ENCODE results near the gene IRGQ.
"Not testable (repeated sequence)": the region's sequence is repeated elsewhere in the genome, so short reads cannot be mapped to it uniquely, and the experiment has no call there.

Gene IRGQ

GRCh38 chr19:43623889-43624670 lies 28.1 kb upstream of the IRGQ start:
- no peak for DNase-seq

- no peak for DNase-seq
Observed at GRCh38 chr19:43622956-43623355, 27.0 kb upstream of the IRGQ start.

- DNase-seq = no peak
Observed at GRCh38 chr19:43622070-43622469, 26.1 kb upstream of the IRGQ start.

- DNase-seq = no peak
Observed at GRCh38 chr19:43620061-43621001, 24.4 kb upstream of the IRGQ start.

- DNase-seq = peak; percentile 90
Observed at GRCh38 chr19:43619262-43620060, 23.5 kb upstream of the IRGQ start, which contains the start of gene ZNF428. Gene ZNF428 (minus strand): TSS chr19:43619629. CDS start chr19:43614304, 5,325 bp downstream.

- peak; percentile 43 for DNase-seq
Observed at GRCh38 chr19:43618921-43619261, 23.0 kb upstream of the IRGQ start.

- no peak for DNase-seq
Observed at GRCh38 chr19:43616954-43617353, 21.0 kb upstream of the IRGQ start.

DNA sequence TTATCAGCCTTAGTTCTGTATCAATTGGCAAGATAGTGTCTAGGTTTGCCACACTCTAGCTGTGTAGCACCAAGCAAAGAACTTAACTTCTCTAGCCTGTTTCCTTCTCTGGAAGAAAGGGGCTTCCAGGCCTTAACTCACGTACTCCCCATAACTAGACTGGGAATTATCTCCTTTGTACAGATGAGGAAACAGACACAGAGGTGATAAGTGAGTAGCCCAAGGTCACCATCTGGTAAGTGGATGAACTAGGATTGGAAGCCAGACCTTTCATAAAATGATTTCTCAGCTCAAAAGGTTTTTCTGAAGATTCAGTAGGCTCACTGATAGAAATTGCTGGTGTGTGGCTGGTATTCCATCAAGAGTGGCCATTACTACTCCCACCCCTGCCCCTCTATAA lies 20.4 kb upstream of the IRGQ start:
- no peak for DNase-seq

- no peak for DNase-seq
Observed at GRCh38 chr19:43612374-43612773, 16.4 kb upstream of the IRGQ start.

GRCh38 chr19:43611788-43612187 lies 15.9 kb upstream of the IRGQ start, which contains the start of gene SRRM5:
Gene SRRM5 (plus strand): TSS chr19:43612088. CDS start chr19:43612122, 34 bp downstream.
- no peak for DNase-seq

- peak; percentile 50 for DNase-seq
Observed at GRCh38 chr19:43610493-43610892, 14.6 kb upstream of the IRGQ start.

- DNase-seq = no peak
Observed at GRCh38 chr19:43609872-43610271, 13.9 kb upstream of the IRGQ start.

DNA sequence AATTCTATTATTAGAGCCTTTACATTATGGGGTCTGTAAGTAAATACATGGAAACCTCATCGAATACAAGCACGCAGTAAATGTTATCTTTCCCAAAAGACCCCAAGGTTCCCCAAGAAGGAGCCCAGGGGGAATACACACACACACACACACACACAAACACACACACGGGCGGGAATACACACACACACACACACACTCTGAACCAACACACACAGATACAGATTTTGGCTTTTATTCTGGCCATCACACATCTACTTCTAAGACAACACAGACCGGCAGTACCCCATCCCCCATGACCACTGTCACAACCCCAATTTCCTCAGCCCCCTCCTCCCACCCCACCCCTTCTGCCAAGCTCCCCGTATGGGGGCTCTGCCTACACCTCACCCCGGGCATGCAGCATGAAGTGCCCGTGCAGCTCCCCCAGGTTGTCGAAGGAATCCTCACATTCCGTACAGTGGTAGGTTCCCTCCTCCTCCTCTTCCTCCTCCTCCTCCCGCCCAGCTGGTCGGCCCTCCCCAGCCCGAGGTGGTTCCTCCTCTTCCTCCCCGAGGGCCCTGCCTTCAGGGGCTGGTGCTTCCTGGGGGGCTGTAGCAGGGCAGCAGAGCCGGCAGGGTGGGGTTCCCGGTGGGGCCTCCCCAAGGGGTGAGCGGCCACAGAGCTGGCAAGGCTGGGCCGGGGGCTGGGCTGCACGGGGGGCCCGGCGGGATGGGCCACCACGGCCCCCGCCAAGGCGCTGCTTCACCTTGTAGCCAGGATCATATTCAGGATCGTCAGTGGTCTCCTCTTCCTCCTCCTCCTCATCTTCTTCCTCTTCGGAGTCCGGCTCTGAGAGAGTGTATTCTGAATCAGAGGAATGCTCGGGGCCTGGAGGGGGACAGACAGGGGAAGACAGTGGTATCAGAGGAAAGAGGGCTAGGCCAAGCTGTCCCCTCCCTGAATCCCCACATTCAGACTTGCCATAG lies 11.6 kb upstream of the IRGQ start:
- no peak for DNase-seq

- no peak for DNase-seq
Observed at GRCh38 chr19:43606569-43607229, 10.8 kb upstream of the IRGQ start.

DNA sequence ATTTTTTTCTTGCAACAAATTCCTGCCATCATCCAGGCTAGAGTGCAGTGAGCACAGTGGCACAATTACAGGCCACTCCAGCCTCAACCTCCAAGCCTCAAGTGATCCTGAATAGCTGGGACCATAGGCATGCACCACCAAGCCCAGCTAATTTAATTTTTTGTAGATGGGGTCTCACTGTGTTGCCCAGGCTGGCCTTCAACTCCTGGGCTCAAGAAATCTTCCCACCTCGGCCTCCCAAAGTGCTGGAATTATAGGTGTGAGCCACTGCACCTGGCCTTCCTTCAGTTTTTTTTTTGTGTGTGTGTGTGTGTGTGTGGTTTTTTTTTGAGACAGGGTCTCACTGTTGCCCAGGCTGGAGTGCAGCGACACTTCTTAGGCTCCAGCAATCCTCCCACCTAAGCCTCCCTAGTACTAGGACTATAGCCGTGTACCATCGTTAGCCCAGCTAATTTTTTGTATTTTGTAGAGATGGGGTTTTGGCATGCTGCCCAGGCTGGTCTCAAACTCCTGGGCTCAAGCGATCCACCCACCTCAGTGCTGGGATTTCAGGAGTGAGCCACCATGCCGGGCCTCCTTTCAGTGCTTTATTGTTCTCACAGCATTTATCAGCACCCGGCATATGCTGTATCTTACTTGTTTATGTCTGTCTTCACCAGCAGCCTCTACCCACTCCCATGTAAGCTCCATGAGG lies 10.1 kb upstream of the IRGQ start:
- no peak for DNase-seq

DNA sequence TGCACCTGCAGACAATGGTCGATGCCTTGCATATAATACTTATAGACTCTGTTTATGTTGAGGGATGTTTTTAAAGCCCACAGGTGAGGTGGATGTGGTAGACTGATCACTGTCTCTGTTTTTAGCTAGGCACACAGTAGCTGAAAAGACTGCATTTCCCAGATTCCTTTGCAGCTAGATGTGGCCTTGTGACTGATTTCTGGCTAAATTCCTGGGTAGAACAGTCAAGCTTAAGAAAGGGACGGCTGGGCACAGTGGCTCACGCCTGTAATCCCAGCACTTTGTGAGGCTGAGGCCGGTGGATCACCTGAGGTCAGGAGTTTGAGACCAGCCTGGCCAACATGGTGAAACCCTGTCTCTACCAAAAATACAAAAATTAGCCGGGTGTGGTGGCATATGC lies 4.4 kb upstream of the IRGQ start:
- DNase-seq = not testable (repeated sequence)

GRCh38 chr19:43599635-43600295 lies 3.8 kb upstream of the IRGQ start:
- no peak for DNase-seq

DNA sequence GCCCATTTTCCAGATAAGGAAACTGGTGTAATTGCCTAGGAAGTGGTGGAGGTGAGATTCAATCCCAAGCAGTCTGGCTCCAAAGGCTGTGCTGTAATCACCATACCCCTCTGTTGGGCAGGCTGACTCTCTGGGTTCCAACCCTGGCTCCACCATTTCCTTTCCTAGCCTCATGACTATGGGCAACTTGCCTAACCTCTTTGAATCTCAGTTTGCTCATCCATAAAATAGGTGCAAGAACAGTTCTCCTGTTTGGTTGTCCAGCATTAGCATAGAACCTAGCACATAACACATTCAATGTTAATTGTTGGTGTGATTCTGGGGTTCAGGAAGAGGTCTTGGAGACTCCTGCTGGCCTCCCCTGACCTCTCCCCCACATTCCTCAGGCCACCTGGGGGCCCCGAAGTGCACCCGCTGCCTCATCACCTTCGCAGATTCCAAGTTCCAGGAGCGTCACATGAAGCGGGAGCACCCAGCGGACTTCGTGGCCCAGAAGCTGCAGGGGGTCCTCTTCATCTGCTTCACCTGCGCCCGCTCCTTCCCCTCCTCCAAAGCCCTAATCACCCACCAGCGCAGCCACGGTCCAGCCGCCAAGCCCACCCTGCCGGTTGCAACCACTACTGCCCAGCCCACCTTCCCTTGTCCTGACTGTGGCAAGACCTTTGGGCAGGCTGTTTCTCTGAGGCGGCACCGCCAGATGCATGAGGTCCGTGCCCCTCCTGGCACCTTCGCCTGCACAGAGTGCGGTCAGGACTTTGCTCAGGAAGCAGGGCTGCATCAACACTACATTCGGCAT lies 2.7 kb upstream of the IRGQ start:
- DNase-seq = no peak

- DNase-seq = no peak
Observed at GRCh38 chr19:43597876-43598275, 1.9 kb upstream of the IRGQ start.
